AG09319 (cell line): ENCODE data around the gene GIMAP2.

Experiments
- DNase-seq: peaks from one replicate; pipeline ENCODE4 v3.0.0-alpha.2; 2010; ENCODE audit warnings: low read depth; ENCODE audit errors: extremely low read depth
- TF ChIP-seq, protein P1 (sequence below): IDR thresholded peaks from 2 replicates; pipeline ENCODE4 v1.5.1; 2011; ENCODE audit warnings: low read depth, mild to moderate bottlenecking, inconsistent platforms, low read length, moderate library complexity

Gene GIMAP2

DNA sequence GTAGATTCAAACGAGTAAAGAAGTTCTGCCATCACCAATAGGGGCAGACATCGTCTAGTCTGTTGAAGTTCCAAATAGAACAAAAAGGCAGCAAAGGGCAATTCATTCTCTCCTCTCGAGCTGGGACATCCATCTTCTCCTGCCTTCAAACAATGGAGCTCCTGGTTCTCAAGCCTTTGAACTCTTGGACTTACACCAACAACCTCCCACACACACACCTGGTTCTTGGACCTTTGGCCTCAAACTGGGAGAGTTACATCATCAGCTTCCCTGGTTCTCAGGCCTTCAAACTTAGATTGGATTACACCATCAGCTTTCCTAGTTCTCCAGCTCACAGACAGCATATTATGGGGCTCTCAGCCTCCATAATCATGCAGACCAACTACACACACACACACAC is 41.9 kb downstream of the GIMAP2 start:
- no peak for DNase-seq
- TF ChIP-seq, protein P1, sequence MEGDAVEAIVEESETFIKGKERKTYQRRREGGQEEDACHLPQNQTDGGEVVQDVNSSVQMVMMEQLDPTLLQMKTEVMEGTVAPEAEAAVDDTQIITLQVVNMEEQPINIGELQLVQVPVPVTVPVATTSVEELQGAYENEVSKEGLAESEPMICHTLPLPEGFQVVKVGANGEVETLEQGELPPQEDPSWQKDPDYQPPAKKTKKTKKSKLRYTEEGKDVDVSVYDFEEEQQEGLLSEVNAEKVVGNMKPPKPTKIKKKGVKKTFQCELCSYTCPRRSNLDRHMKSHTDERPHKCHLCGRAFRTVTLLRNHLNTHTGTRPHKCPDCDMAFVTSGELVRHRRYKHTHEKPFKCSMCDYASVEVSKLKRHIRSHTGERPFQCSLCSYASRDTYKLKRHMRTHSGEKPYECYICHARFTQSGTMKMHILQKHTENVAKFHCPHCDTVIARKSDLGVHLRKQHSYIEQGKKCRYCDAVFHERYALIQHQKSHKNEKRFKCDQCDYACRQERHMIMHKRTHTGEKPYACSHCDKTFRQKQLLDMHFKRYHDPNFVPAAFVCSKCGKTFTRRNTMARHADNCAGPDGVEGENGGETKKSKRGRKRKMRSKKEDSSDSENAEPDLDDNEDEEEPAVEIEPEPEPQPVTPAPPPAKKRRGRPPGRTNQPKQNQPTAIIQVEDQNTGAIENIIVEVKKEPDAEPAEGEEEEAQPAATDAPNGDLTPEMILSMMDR: no peak

- TF ChIP-seq, protein P1: no peak
- no peak for DNase-seq
Observed at GRCh38 chr7:150728011-150728410, 42.5 kb downstream of the GIMAP2 start.

DNA sequence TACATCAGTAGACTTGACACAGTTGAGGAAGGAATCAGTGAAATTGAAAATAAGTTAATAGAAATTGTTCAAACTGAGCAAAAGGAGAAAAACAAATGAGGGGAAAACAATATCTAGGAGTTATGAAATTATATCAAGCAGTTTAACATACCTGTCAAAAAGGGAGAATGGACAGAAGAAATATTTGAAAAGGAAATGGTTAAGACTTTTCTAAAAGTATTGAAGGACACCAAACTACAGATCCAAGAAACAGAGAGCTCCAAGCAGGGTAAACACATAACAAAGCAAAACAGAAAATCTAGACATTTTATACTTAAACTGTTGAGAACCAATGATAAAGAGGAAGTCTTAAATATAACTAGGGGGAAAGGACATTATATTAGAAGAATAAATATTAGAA is 43.1 kb downstream of the GIMAP2 start:
- DNase-seq: no peak

GRCh38 chr7:150731916-150732315 is 46.4 kb downstream of the GIMAP2 start:
- DNase-seq: no peak
- TF ChIP-seq, protein P1: no peak

More for the DNA sequence above, 43.1 kb downstream of the GIMAP2 start:
- TF ChIP-seq, protein P1: no peak

DNA sequence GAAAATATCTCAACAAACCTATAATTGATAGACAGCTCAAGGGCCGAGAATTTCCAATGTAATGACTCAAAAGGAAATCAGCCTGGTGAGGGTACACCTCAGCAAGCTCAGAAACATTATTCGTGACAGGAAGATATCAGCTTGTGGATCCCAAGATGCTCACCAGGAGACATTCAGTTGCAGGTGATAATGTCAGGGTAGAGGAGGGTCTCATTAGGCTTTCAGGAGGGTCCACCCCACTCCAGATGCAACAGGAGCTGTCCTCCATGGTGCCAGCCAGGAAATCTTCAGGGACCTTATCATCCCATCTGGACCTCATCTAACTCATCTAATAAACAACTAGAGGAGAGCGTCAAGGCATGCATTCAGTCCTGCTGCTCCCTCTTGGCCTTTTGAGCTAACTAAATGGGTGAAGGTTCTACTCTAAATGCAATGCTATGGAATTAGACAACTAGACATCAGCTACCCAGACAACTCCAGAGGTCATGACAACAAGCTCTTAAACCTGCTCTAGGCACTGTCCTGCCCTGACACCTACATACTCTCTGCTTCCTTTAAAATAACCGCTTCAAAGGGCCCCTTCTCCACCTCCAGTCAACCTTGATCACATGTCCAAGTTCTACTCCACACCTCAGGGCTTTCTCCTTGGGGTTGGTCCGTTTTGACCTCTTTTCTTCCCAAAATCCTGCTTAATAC is 47.4 kb downstream of the GIMAP2 start:
- TF ChIP-seq, protein P1: no peak

DNA sequence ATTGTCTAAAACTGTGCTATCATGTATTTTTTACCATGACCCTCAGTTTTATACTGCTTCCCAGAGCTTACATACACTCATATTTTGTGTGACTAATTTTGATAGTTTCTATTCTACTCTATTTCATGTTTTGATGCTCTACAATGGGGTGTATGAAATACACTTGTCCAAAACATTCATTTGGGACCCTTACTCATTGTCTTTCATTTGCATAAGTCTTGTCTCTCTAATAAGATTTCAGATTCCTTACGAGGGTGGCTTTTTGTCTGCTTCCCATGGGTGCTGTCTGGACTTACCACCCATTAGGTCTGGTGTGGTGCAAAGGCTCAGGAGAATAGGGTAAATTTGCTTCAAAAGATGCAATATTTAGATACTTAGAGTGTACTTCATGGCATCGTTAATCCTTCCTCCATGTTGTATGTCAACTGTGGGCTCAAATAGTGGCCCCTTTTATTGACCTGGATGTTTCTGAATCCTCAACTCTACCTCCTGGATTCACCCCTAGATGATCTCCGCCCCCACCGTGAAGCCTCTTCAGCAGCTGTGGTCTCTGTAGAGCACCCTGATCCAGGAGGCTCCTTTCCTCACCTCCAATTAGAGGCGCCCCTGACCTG is 48.1 kb downstream of the GIMAP2 start:
- TF ChIP-seq, protein P1: no peak

More for the DNA sequence above, 47.4 kb downstream of the GIMAP2 start:
- no peak for DNase-seq

DNA sequence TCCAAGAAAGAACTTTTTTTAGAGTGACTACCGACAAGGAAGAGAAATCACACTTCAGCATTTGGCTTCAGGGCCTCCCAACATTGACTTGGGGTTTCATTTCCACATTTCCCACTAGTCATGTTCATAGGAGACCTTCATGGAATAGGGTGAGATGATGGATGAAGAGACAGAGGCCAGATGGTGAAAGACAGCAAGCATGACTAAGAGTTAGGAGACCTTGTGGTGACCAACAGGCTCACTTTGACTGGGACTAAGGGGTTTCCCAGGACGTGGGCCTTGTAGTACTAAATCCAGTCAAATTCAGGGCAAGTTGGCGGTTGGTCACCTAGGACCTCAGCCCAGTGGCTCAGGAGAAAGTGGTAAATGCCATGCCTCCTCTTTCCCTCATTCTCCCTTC is 48.7 kb downstream of the GIMAP2 start:
- TF ChIP-seq, protein P1: no peak
- no peak for DNase-seq

More for the DNA sequence above, 48.1 kb downstream of the GIMAP2 start:
- no peak for DNase-seq
